HG03565 (cell line): ENCODE measurements around the gene TUSC7.

Source experiments
- ATAC-seq: cut with Tn5 transposase; IDR thresholded peaks from one replicate; pipeline ENCODE4 v1.9.1; 2021; ENCODE audit warnings: mild to moderate bottlenecking, moderate library complexity; ENCODE audit not compliant: unreplicated experiment

The TUSC7 gene

GRCh38 chr3:116709479-116709878, at the start of gene TUSC7:
Gene TUSC7 (plus strand): TSS chr3:116709779.
- ATAC-seq = no peak

- ATAC-seq = no peak
These were observed 48.4 kb upstream of the TUSC7 start for GRCh38 chr3:116661196-116661595.

GRCh38 chr3:116663161-116664110, 46.1 kb upstream of the TUSC7 start:
- ATAC-seq = no peak

- no peak for ATAC-seq
These were observed 42.3 kb upstream of the TUSC7 start for GRCh38 chr3:116667324-116667723.

- ATAC-seq = no peak
These were observed 41.8 kb upstream of the TUSC7 start for GRCh38 chr3:116667791-116668190.

GRCh38 chr3:116669576-116669975, 40.0 kb upstream of the TUSC7 start:
- ATAC-seq = no peak

GRCh38 chr3:116671151-116671550, 38.4 kb upstream of the TUSC7 start:
- ATAC-seq = no peak

- ATAC-seq = no peak
These were observed 30.7 kb upstream of the TUSC7 start for GRCh38 chr3:116678853-116679252.

GRCh38 chr3:116691041-116691440, 18.5 kb upstream of the TUSC7 start:
- ATAC-seq = no peak

GRCh38 chr3:116701070-116701469, 8.5 kb upstream of the TUSC7 start:
- no peak for ATAC-seq

- ATAC-seq = no peak
These were observed 7.2 kb upstream of the TUSC7 start for GRCh38 chr3:116702334-116702733.

- ATAC-seq = no peak
These were observed 2.0 kb upstream of the TUSC7 start for GRCh38 chr3:116707531-116707930.

GRCh38 chr3:116716490-116716889, 6.9 kb downstream of the TUSC7 start:
- ATAC-seq = no peak

- no peak for ATAC-seq
These were observed 8.0 kb downstream of the TUSC7 start for GRCh38 chr3:116717566-116717965.

GRCh38 chr3:116728454-116728853, 18.9 kb downstream of the TUSC7 start:
- no peak for ATAC-seq

GRCh38 chr3:116734243-116734642, 24.7 kb downstream of the TUSC7 start:
- no peak for ATAC-seq

- ATAC-seq = no peak
These were observed 30.1 kb downstream of the TUSC7 start for GRCh38 chr3:116739678-116740077.

- ATAC-seq = no peak
These were observed 30.7 kb downstream of the TUSC7 start for GRCh38 chr3:116740293-116740692.

- no peak for ATAC-seq
These were observed 31.9 kb downstream of the TUSC7 start for GRCh38 chr3:116741467-116741866.

- ATAC-seq = no peak
These were observed 33.5 kb downstream of the TUSC7 start for GRCh38 chr3:116743062-116743461.

- ATAC-seq = no peak
These were observed 39.8 kb downstream of the TUSC7 start for GRCh38 chr3:116749388-116749787.

- no peak for ATAC-seq
These were observed 47.7 kb downstream of the TUSC7 start for GRCh38 chr3:116757315-116757714.

GRCh38 chr3:116759316-116759715, 49.7 kb downstream of the TUSC7 start:
- ATAC-seq = no peak
